Measurements from ENCODE around the gene C6orf136. TPM values are rescaled to one million over a fixed set of nuclear protein-coding genes. Genes with fewer than 3 reads are reported as not detected.

Gene C6orf136
- total RNA-seq, 1 experiment from 2014 or later: 34.8 TPM

- Histone ChIP-seq H3K9me3 (ENCODE audit: control insufficient read depth in 1 of 2, insufficient read depth in 1 of 2, low read depth in 1 of 2, low read length in 2 of 2) (no peaks in the 10 kb centered on the region), H3K36me3 (ENCODE audit: control insufficient read depth in 1 of 2, insufficient read depth in 2 of 2, low read length in 2 of 2) (no peaks in the 10 kb centered on the region), H3K27ac (ENCODE audit: low read depth, low read length) (peak overlapping the region; percentile 98), H3K79me2 (ENCODE audit: insufficient read depth, low read length) (peaks cover 56% of the 10 kb centered on the region), H3K27me3 (ENCODE audit: insufficient read depth, low read length) (no peaks in the 10 kb centered on the region), H3K4me2 (ENCODE audit: low read length) (peak overlapping the region; percentile 98), H3K9me2 (ENCODE audit: insufficient read depth) (no peaks in the 10 kb centered on the region), H3K4me3 (replicated peaks in 1 of 2; ENCODE audit: low read depth in 1 of 2, low read length in 2 of 2) (peak overlapping the region; percentile 87 to 98), H4K20me1 (ENCODE audit: insufficient read depth) (no peaks in the 10 kb centered on the region), H3K4me1 (ENCODE audit: control insufficient read depth in 1 of 2, insufficient read depth in 2 of 2, low read length in 2 of 2) (peaks cover 57 to 79% of the 10 kb centered on the region in 2 experiments), H2AFZ (ENCODE audit: low read depth, low read length, poor library complexity, severe bottlenecking) (no peak overlapping the region), H3K9ac (ENCODE audit: low read length) (peak overlapping the region; percentile 95)
- POLR2A ChIA-PET: no interaction called here
- BruUV-seq (replicated peaks): no TSS peak
- TF ChIP-seq REST (IDR thresholded peaks at IDR 0.05; ENCODE audit: low read depth) (no peak), CTCF (IDR thresholded peaks at IDR 0.05 in 2 of 3, conservative IDR thresholded peaks at IDR 0.05 in 1 of 3; ENCODE audit: borderline replicate concordance in 1 of 3, insufficient read depth in 1 of 3, low read depth in 2 of 3, low read length in 2 of 3) (peak in 2 of 3 experiments; percentile 9 to 17; a peak in 1 of 6 replicates), SIN3A (IDR thresholded peaks at IDR 0.05; ENCODE audit: low read depth) (no peak)
- intact Hi-C loops (cut with micrococcal nuclease): loop anchor here (2.0 kb wide), 1 partner anchor 35 kb away; the partner anchor contains the start of gene TUBB
- CTCF ChIA-PET: no interaction called here
- ATAC-seq: no peak
- DNase-seq (ENCODE audit: low read depth, low spot score): no peak
- RAD21 ChIA-PET (ENCODE audit: low non-redundant PET in 1 of 2, low total read pairs in 2 of 2, uncharacterized antibody in 2 of 2, unreplicated experiment in 2 of 2): no interaction called here
Measured at GRCh38 chr6:30685157-30686008, 38.5 kb downstream of the C6orf136 start.
